Measurements from ENCODE around the gene AK1. TPM values are rescaled to one million over a fixed set of nuclear protein-coding genes. Genes with fewer than 3 reads are reported as not detected.

The AK1 gene
- total RNA-seq, 4 donors from 2014 or later, result 24.7 to 110 (median 62.4) TPM

DNA sequence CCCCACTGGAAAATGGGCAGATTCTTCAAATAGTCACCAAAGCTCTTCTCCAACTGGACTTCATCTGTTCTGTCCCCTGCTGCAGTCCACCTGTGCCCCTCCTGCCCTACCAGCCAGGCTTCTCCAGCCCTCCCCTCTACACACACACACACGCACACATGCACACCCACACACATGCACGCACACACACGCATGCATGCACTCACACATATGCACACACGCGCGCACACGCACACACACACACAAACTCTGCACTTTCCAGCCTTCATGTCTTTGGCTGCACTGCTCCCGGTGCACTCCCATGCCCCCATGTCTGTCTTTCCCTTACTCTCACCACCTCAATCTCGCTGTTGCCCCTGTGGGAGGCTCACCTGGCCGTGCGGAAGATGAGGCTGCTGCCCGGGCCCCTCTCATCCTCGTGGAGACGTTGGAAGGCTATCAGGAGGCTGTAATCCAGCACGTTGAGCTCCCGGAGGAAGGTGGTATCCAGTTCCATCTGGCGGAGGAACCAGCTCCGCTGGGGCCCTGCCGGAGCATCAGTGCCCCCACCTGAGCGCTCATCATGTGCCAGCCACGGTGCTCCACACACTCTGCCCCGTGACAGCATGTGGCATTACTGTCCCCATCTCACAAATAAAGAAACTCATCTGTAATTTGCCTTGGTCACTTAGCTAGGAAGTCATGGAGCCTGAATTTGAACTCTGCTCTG is 47.4 kb upstream of the AK1 start:
- no peaks in the 10 kb centered on the region for H3K9me3 ChIP-seq
- no peak for DNase-seq
- intact Hi-C loops (cut with DNase I; ENCODE audit: low total_unique reads) (loop anchor here (5.0 kb wide), 1 partner anchor 188 kb away; the partner anchor contains the start of gene TOR2A), in situ Hi-C loops (cut with MboI; ENCODE audit: low pct_ligation_motif_present in 1 of 4, low pct_unique_long_range_greater_than_20kb in 1 of 4, low sequenced_read_pairs in 3 of 4) (loop anchor here (10.0 to 25.0 kb wide), 3 partner anchors 138 to 338 kb away; partner anchors contain the start of genes CDK9 (in 1 of the 4) and SH2D3C (in 1 of the 4))
- peaks cover 6 to 33% (median 25%) of the 10 kb centered on the region in 4 donors for H3K4me1 ChIP-seq
- TF ChIP-seq POLR2AphosphoS5 (IDR thresholded peaks at IDR 0.05) (no peak), POLR2A (IDR thresholded peaks at IDR 0.05) (no peak), EP300 (IDR thresholded peaks at IDR 0.05; ENCODE audit: low read depth) (no peak)
- TF ChIP-seq, protein P1, sequence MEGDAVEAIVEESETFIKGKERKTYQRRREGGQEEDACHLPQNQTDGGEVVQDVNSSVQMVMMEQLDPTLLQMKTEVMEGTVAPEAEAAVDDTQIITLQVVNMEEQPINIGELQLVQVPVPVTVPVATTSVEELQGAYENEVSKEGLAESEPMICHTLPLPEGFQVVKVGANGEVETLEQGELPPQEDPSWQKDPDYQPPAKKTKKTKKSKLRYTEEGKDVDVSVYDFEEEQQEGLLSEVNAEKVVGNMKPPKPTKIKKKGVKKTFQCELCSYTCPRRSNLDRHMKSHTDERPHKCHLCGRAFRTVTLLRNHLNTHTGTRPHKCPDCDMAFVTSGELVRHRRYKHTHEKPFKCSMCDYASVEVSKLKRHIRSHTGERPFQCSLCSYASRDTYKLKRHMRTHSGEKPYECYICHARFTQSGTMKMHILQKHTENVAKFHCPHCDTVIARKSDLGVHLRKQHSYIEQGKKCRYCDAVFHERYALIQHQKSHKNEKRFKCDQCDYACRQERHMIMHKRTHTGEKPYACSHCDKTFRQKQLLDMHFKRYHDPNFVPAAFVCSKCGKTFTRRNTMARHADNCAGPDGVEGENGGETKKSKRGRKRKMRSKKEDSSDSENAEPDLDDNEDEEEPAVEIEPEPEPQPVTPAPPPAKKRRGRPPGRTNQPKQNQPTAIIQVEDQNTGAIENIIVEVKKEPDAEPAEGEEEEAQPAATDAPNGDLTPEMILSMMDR (IDR thresholded peaks at IDR 0.05), result no peak
- WGBS, 2 donors (ENCODE audit: low coverage in 1 of 2), result 75 to 80% methylated on average over 1 to 22 of the region's 22 CpGs
- peaks cover 73% of the 10 kb centered on the region for H3K27me3 ChIP-seq
- H3K27ac ChIP-seq, result no peak overlapping the region
- H3K36me3 ChIP-seq, result no peaks in the 10 kb centered on the region
- no peak overlapping the region for H3K4me3 ChIP-seq

DNA sequence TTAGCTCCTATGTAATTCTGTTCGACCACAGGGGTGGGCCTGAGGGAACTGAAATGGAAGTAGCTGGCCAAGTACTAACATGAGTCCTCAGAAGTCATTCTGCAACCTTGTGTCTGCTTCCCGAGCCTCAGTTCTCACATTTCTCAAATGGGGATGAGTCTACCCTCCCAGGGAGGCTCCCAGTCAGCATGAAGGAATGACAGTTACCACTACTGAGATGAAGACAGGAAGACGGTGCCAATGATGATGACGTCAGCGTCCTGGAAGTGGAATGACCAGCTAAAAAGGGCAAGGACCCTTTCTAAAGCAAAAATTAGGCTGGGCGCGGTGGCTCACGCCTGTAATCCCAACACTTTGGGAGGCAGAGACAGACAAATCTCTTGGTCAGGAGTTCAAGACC is 46.3 kb upstream of the AK1 start:
- no peak overlapping the region for H3K27ac ChIP-seq
- in situ Hi-C loops (cut with MboI; ENCODE audit: low pct_ligation_motif_present in 1 of 4, low pct_unique_long_range_greater_than_20kb in 1 of 4, low sequenced_read_pairs in 3 of 4), result loop anchor here (10.0 to 25.0 kb wide), 3 partner anchors 136 to 336 kb away; partner anchors contain the start of genes CDK9 (in 1 of the 4) and SH2D3C (in 1 of the 4)
- DNase-seq, result no peak
- H3K9me3 ChIP-seq, result no peaks in the 10 kb centered on the region
- peaks cover 65% of the 10 kb centered on the region for H3K27me3 ChIP-seq
- WGBS, 2 donors (ENCODE audit: low coverage in 1 of 2), result 71% methylated on average over 8 of the region's 8 CpGs; no CpG with 5 or more reads in 1 of the 2 donors
- TF ChIP-seq POLR2AphosphoS5 (IDR thresholded peaks at IDR 0.05), result no peak
- TF ChIP-seq EP300 (IDR thresholded peaks at IDR 0.05; ENCODE audit: low read depth), result no peak
- TF ChIP-seq, protein P1 (IDR thresholded peaks at IDR 0.05), result no peak
- intact Hi-C loops (cut with DNase I; ENCODE audit: low total_unique reads), result loop anchor here (5.0 kb wide), 1 partner anchor 186 kb away; the partner anchor contains the start of gene TOR2A
- H3K4me3 ChIP-seq, result no peak overlapping the region
- H3K36me3 ChIP-seq, result no peaks in the 10 kb centered on the region
- peaks cover 6 to 44% (median 33%) of the 10 kb centered on the region in 4 donors for H3K4me1 ChIP-seq

DNA sequence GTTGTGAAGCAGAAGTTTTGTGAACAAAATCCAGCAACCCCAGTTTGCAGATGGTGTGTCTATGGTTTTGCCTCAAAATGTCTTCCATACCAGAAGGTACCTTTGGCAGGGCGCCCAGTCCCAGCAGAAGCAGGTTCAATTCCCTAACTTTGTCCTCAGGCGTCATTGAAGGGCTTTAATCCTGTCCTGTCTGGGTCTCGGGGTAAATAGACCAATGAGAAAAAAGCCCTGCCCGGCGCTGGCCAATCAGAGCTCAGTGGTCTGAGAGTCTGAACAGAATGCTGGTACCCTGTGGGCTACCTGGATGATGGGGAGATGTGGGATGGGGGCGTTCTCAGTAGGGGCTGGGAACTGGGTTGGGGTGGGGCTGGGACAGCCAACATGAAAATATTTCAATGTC is 45.6 kb upstream of the AK1 start:
- WGBS, 2 donors (ENCODE audit: low coverage in 1 of 2), result 38% methylated on average over 6 of the region's 6 CpGs; no CpG with 5 or more reads in 1 of the 2 donors
- H3K9me3 ChIP-seq, result no peaks in the 10 kb centered on the region
- DNase-seq, result no peak
- intact Hi-C loops (cut with DNase I; ENCODE audit: low total_unique reads) (loop anchor here (5.0 kb wide), 1 partner anchor 186 kb away; the partner anchor contains the start of gene TOR2A), in situ Hi-C loops (cut with MboI; ENCODE audit: low pct_ligation_motif_present in 1 of 4, low pct_unique_long_range_greater_than_20kb in 1 of 4, low sequenced_read_pairs in 3 of 4) (loop anchor here (10.0 to 25.0 kb wide), 3 partner anchors 136 to 336 kb away; partner anchors contain the start of genes CDK9 (in 1 of the 4) and SH2D3C (in 1 of the 4))
- no peak overlapping the region for H3K4me3 ChIP-seq
- H3K4me1 ChIP-seq, result peaks cover 6 to 46% (median 32%) of the 10 kb centered on the region in 4 donors
- H3K27me3 ChIP-seq, result peaks cover 58% of the 10 kb centered on the region
- no peak overlapping the region for H3K27ac ChIP-seq
- TF ChIP-seq EP300 (IDR thresholded peaks at IDR 0.05; ENCODE audit: low read depth), result no peak
- TF ChIP-seq POLR2A (IDR thresholded peaks at IDR 0.05), result no peak
- H3K36me3 ChIP-seq, result no peaks in the 10 kb centered on the region

DNA sequence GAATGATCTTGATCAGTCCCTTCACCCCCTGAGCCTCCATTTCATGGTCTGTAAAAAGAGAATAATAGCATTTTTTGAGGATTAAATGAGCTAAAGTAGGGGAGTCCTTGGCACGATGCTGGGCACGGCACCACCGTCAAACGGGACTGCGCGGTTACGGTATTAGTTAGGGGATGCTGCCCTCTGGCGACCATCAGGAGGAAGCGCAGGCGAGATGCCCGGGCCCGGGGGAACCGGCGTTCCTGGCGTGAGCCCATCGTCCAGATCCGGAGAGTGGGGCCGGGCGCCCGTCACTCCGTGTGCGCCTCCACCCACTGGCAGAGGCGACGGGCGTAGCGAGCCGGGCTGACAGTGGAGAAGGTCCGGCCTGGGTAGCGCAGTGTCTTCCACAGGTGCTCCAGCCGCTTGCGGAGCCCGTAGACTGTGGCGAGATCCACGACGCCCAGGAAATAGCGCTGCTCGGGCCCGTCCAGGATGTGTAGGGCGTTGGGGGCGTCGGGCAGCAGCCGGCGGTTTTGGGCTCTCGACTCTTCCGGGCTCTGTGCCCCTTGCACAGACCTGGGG is 44.2 kb upstream of the AK1 start:
- intact Hi-C loops (cut with DNase I; ENCODE audit: low total_unique reads) (loop anchor here (5.0 kb wide), 1 partner anchor 184 kb away; the partner anchor contains the start of gene TOR2A), in situ Hi-C loops (cut with MboI; ENCODE audit: low pct_ligation_motif_present in 1 of 4, low pct_unique_long_range_greater_than_20kb in 1 of 4, low sequenced_read_pairs in 3 of 4) (loop anchor here (10.0 to 25.0 kb wide), 3 partner anchors 134 to 334 kb away; partner anchors contain the start of genes CDK9 (in 1 of the 4) and SH2D3C (in 1 of the 4))
- H3K36me3 ChIP-seq, result no peaks in the 10 kb centered on the region
- peaks cover 44% of the 10 kb centered on the region for H3K27me3 ChIP-seq
- peak; percentile 82 for DNase-seq
- no peaks in the 10 kb centered on the region for H3K9me3 ChIP-seq
- H3K4me1 ChIP-seq, result peaks cover 7 to 41% (median 28%) of the 10 kb centered on the region in 4 donors
- TF ChIP-seq, protein P1 (IDR thresholded peaks at IDR 0.05), result peak; percentile 96 to 99 (median 98)
- peak in 1 of 3 donors; percentile 7 for TF ChIP-seq POLR2AphosphoS5 (IDR thresholded peaks at IDR 0.05)
- no peak for TF ChIP-seq POLR2A (IDR thresholded peaks at IDR 0.05)
- peak overlapping the region in 2 of 4 donors; percentile 17 to 20 for H3K4me3 ChIP-seq
- H3K27ac ChIP-seq, result no peak overlapping the region
- WGBS, 2 donors (ENCODE audit: low coverage in 1 of 2), result 8% methylated on average over 27 of the region's 45 CpGs; no CpG with 5 or more reads in 1 of the 2 donors
